Measurements from ENCODE around the gene CDKAL1.
"Not testable (repeated sequence)": the region's sequence is repeated elsewhere in the genome, so short reads cannot be mapped to it uniquely, and the experiment has no call there.

The CDKAL1 gene

GRCh38 chr6:20719980-20720379 lies 185.7 kb downstream of the CDKAL1 start:
- Histone ChIP-seq H3K4me1 (ENCODE audit: control insufficient read depth, insufficient read depth, low read length) (no peaks in the 10 kb centered on the region), H3K36me3 (ENCODE audit: control insufficient read depth in 2 of 2, insufficient read depth in 2 of 2, low read length in 2 of 2) (no peaks in the 10 kb centered on the region), H3K9ac (ENCODE audit: low read length in 2 of 2) (no peak overlapping the region), H3K27ac (ENCODE audit: low read length) (no peak overlapping the region), H3K4me3 (ENCODE audit: low read length in 2 of 2) (no peak overlapping the region), H3K9me3 (ENCODE audit: control insufficient read depth in 2 of 2, low read length in 2 of 2) (no peaks in the 10 kb centered on the region), H3K27me3 (ENCODE audit: control insufficient read depth in 1 of 2, insufficient read depth in 2 of 2, low read length in 2 of 2) (no peaks in the 10 kb centered on the region)

DNA sequence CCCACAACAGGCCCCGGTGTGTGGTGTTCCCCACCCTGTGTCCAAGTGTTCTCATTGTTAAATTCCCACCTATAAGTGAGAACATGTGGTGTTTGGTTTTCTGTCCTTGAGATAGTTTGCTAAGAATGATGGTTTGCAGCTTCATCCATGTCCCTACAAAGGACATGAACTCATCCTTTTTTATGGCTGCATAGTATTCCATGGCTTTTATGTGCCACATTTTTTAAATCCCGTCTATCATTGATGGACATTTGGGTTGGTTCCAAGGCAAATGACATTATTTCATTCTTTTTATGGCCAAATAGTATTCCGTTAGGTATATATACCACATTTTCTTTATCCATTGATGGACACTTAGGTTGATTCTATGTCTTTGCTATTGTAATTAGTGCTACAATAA lies 186.9 kb downstream of the CDKAL1 start:
- H3K9ac ChIP-seq (ENCODE audit: low read length in 2 of 2); H3K9me3 ChIP-seq (ENCODE audit: control insufficient read depth in 2 of 2, low read length in 2 of 2): not testable (repeated sequence)

DNA sequence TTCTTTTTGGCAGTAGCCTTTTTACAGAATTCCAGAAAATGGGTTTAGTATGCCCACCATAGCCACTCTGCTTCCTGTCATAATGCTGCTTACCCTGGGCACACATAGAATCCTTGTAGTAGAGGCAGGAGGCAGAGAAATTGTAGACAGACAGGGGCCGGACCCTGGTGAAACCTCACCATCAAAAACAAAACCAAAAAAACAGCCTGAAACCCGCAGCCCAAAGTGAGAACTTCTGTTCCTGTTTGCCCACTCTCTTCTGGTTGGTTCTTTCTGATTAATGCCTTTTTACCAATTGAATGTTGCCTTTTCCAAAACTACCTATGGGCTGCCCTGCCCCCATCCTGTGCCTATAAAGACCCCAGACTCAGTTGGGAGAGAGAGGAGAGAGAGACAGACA lies 188.2 kb downstream of the CDKAL1 start:
- H3K9ac ChIP-seq (ENCODE audit: low read length in 2 of 2): no peak overlapping the region
- H3K27ac ChIP-seq (ENCODE audit: low read length): no peak overlapping the region
- H3K9me3 ChIP-seq (ENCODE audit: control insufficient read depth in 2 of 2, low read length in 2 of 2): no peaks in the 10 kb centered on the region
- no peaks in the 10 kb centered on the region for H3K4me1 ChIP-seq (ENCODE audit: control insufficient read depth, insufficient read depth, low read length)
- no peaks in the 10 kb centered on the region for H3K27me3 ChIP-seq (ENCODE audit: control insufficient read depth in 1 of 2, insufficient read depth in 2 of 2, low read length in 2 of 2)
- H3K36me3 ChIP-seq (ENCODE audit: control insufficient read depth in 2 of 2, insufficient read depth in 2 of 2, low read length in 2 of 2): no peaks in the 10 kb centered on the region
- H3K4me3 ChIP-seq (ENCODE audit: low read length in 2 of 2): no peak overlapping the region

More for the DNA sequence above, 186.9 kb downstream of the CDKAL1 start:
- not testable (repeated sequence) for H3K36me3 ChIP-seq (ENCODE audit: control insufficient read depth in 2 of 2, insufficient read depth in 2 of 2, low read length in 2 of 2); H3K4me1 ChIP-seq (ENCODE audit: control insufficient read depth, insufficient read depth, low read length); H3K27me3 ChIP-seq (ENCODE audit: control insufficient read depth in 1 of 2, insufficient read depth in 2 of 2, low read length in 2 of 2); H3K27ac ChIP-seq (ENCODE audit: low read length); H3K4me3 ChIP-seq (ENCODE audit: low read length in 2 of 2)

DNA sequence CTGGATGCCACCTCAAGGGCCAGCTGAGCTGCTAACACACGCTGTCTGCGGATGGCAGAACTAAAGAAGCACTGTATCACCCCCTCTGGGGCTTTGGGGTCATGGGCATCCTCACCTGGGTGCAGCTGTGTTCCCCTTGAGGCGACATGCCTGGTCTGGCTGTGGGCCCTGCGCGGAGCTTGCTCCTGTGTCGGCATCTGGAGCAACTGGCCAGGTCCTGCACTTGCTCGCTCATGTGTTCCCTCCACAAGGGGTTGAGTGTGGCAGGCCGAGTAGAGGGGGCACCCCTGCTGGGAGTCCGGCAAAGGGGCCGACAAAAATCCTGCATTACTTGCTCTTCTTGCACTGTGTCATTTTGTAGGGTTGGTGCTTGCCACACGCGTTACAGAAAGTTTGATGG lies 189.0 kb downstream of the CDKAL1 start:
- no peaks in the 10 kb centered on the region for H3K9me3 ChIP-seq (ENCODE audit: control insufficient read depth in 2 of 2, low read length in 2 of 2)
- no peak overlapping the region for H3K4me3 ChIP-seq (ENCODE audit: low read length in 2 of 2)
- no peaks in the 10 kb centered on the region for H3K36me3 ChIP-seq (ENCODE audit: control insufficient read depth in 2 of 2, insufficient read depth in 2 of 2, low read length in 2 of 2)

GRCh38 chr6:20724443-20725190 lies 190.4 kb downstream of the CDKAL1 start:
- H3K4me3 ChIP-seq (ENCODE audit: low read length in 2 of 2): no peak overlapping the region
- H3K4me1 ChIP-seq (ENCODE audit: control insufficient read depth, insufficient read depth, low read length): no peaks in the 10 kb centered on the region
- H3K27ac ChIP-seq (ENCODE audit: low read length): no peak overlapping the region
- no peaks in the 10 kb centered on the region for H3K27me3 ChIP-seq (ENCODE audit: control insufficient read depth in 1 of 2, insufficient read depth in 2 of 2, low read length in 2 of 2)
- H3K9ac ChIP-seq (ENCODE audit: low read length in 2 of 2): no peak overlapping the region
- no peaks in the 10 kb centered on the region for H3K9me3 ChIP-seq (ENCODE audit: control insufficient read depth in 2 of 2, low read length in 2 of 2)
- no peaks in the 10 kb centered on the region for H3K36me3 ChIP-seq (ENCODE audit: control insufficient read depth in 2 of 2, insufficient read depth in 2 of 2, low read length in 2 of 2)

More for the DNA sequence above, 189.0 kb downstream of the CDKAL1 start:
- H3K4me1 ChIP-seq (ENCODE audit: control insufficient read depth, insufficient read depth, low read length): no peaks in the 10 kb centered on the region
- H3K9ac ChIP-seq (ENCODE audit: low read length in 2 of 2): no peak overlapping the region
- H3K27me3 ChIP-seq (ENCODE audit: control insufficient read depth in 1 of 2, insufficient read depth in 2 of 2, low read length in 2 of 2): no peaks in the 10 kb centered on the region
- H3K27ac ChIP-seq (ENCODE audit: low read length): no peak overlapping the region

- H3K36me3 ChIP-seq (ENCODE audit: control insufficient read depth in 2 of 2, insufficient read depth in 2 of 2, low read length in 2 of 2); H3K4me3 ChIP-seq (ENCODE audit: low read length in 2 of 2); H3K4me1 ChIP-seq (ENCODE audit: control insufficient read depth, insufficient read depth, low read length); H3K9ac ChIP-seq (ENCODE audit: low read length in 2 of 2); H3K27me3 ChIP-seq (ENCODE audit: control insufficient read depth in 1 of 2, insufficient read depth in 2 of 2, low read length in 2 of 2); H3K9me3 ChIP-seq (ENCODE audit: control insufficient read depth in 2 of 2, low read length in 2 of 2); H3K27ac ChIP-seq (ENCODE audit: low read length): not testable (repeated sequence)
These were observed 191.0 kb downstream of the CDKAL1 start for GRCh38 chr6:20725235-20725634.

- Histone ChIP-seq H3K4me1 (ENCODE audit: control insufficient read depth, insufficient read depth, low read length) (no peaks in the 10 kb centered on the region), H3K4me3 (ENCODE audit: low read length in 2 of 2) (no peak overlapping the region), H3K27me3 (ENCODE audit: control insufficient read depth in 1 of 2, insufficient read depth in 2 of 2, low read length in 2 of 2) (no peaks in the 10 kb centered on the region), H3K9ac (ENCODE audit: low read length in 2 of 2) (no peak overlapping the region), H3K27ac (ENCODE audit: low read length) (no peak overlapping the region), H3K9me3 (ENCODE audit: control insufficient read depth in 2 of 2, low read length in 2 of 2) (no peaks in the 10 kb centered on the region), H3K36me3 (ENCODE audit: control insufficient read depth in 2 of 2, insufficient read depth in 2 of 2, low read length in 2 of 2) (no peaks in the 10 kb centered on the region)
These were observed 194.8 kb downstream of the CDKAL1 start for GRCh38 chr6:20729086-20729485.

GRCh38 chr6:20732362-20732761 lies 198.1 kb downstream of the CDKAL1 start:
- not testable (repeated sequence) for H3K4me3 ChIP-seq (ENCODE audit: low read length in 2 of 2); H3K4me1 ChIP-seq (ENCODE audit: control insufficient read depth, insufficient read depth, low read length); H3K9ac ChIP-seq (ENCODE audit: low read length in 2 of 2); H3K36me3 ChIP-seq (ENCODE audit: control insufficient read depth in 2 of 2, insufficient read depth in 2 of 2, low read length in 2 of 2); H3K9me3 ChIP-seq (ENCODE audit: control insufficient read depth in 2 of 2, low read length in 2 of 2); H3K27ac ChIP-seq (ENCODE audit: low read length); H3K27me3 ChIP-seq (ENCODE audit: control insufficient read depth in 1 of 2, insufficient read depth in 2 of 2, low read length in 2 of 2)

GRCh38 chr6:20732896-20733295 lies 198.6 kb downstream of the CDKAL1 start:
- Histone ChIP-seq H3K27ac (ENCODE audit: low read length) (no peak overlapping the region), H3K4me1 (ENCODE audit: control insufficient read depth, insufficient read depth, low read length) (no peaks in the 10 kb centered on the region), H3K9me3 (ENCODE audit: control insufficient read depth in 2 of 2, low read length in 2 of 2) (no peaks in the 10 kb centered on the region), H3K9ac (ENCODE audit: low read length in 2 of 2) (no peak overlapping the region), H3K27me3 (ENCODE audit: control insufficient read depth in 1 of 2, insufficient read depth in 2 of 2, low read length in 2 of 2) (no peaks in the 10 kb centered on the region), H3K4me3 (ENCODE audit: low read length in 2 of 2) (no peak overlapping the region), H3K36me3 (ENCODE audit: control insufficient read depth in 2 of 2, insufficient read depth in 2 of 2, low read length in 2 of 2) (no peaks in the 10 kb centered on the region)

GRCh38 chr6:20737912-20738311 lies 203.7 kb downstream of the CDKAL1 start:
- H3K27ac ChIP-seq (ENCODE audit: low read length): no peak overlapping the region
- no peaks in the 10 kb centered on the region for H3K9me3 ChIP-seq (ENCODE audit: control insufficient read depth in 2 of 2, low read length in 2 of 2)
- peaks cover 5% of the 10 kb centered on the region in 2 donors for H3K36me3 ChIP-seq (ENCODE audit: control insufficient read depth in 2 of 2, insufficient read depth in 2 of 2, low read length in 2 of 2)
- H3K27me3 ChIP-seq (ENCODE audit: control insufficient read depth in 1 of 2, insufficient read depth in 2 of 2, low read length in 2 of 2): no peaks in the 10 kb centered on the region
- H3K4me3 ChIP-seq (ENCODE audit: low read length in 2 of 2): no peak overlapping the region
- no peak overlapping the region for H3K9ac ChIP-seq (ENCODE audit: low read length in 2 of 2)
- no peaks in the 10 kb centered on the region for H3K4me1 ChIP-seq (ENCODE audit: control insufficient read depth, insufficient read depth, low read length)

DNA sequence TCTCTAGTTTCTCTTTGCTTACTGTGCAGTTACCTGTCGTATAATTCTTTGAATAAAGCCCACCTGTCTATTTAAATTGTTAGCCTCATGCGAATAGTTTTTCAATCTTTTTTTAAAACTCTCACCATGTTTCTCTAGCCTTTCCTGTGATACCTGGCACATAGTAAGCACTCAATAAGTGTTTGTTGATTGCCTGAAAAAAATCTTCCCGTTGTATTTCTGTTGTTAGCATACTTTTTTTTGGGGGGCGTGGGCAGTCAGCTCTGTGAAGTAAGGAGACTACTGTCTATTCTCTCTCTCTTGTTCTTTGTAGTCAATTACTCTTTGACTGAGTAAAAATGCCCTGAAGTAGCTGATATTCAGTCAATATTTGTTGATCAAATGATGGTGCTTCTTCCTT lies 205.8 kb downstream of the CDKAL1 start:
- H3K9me3 ChIP-seq (ENCODE audit: control insufficient read depth in 2 of 2, low read length in 2 of 2): no peaks in the 10 kb centered on the region
- H3K36me3 ChIP-seq (ENCODE audit: control insufficient read depth in 2 of 2, insufficient read depth in 2 of 2, low read length in 2 of 2): peaks cover 5% of the 10 kb centered on the region in 2 donors
- H3K27me3 ChIP-seq (ENCODE audit: control insufficient read depth in 1 of 2, insufficient read depth in 2 of 2, low read length in 2 of 2): no peaks in the 10 kb centered on the region
- H3K4me3 ChIP-seq (ENCODE audit: low read length in 2 of 2): no peak overlapping the region
- H3K27ac ChIP-seq (ENCODE audit: low read length): no peak overlapping the region
- no peak overlapping the region for H3K9ac ChIP-seq (ENCODE audit: low read length in 2 of 2)
- no peaks in the 10 kb centered on the region for H3K4me1 ChIP-seq (ENCODE audit: control insufficient read depth, insufficient read depth, low read length)
